Osteocyte (in vitro differentiated cells): ENCODE measurements around the gene ERI3. TPM values are rescaled to one million over a fixed set of nuclear protein-coding genes. Genes with fewer than 3 reads are reported as not detected.
"Not testable (repeated sequence)": the region's sequence is repeated elsewhere in the genome, so short reads cannot be mapped to it uniquely, and the experiment has no call there.

Experiments
- DNase-seq: peaks from one replicate; pipeline ENCODE4 v3.0.0; 2021; ENCODE audit warnings: mixed read lengths; ENCODE audit not compliant: unreplicated experiment; ENCODE audit errors: extremely low spot score
- H3K27ac Mint-ChIP-seq: one replicate; pipeline ENCODE4 v1.8.0; 2021; ENCODE audit warnings: mild to moderate bottlenecking, mixed read lengths; ENCODE audit not compliant: unreplicated experiment
- H3K27me3 Mint-ChIP-seq: one replicate; pipeline ENCODE4 v1.8.0; 2021; ENCODE audit warnings: mixed read lengths; ENCODE audit not compliant: unreplicated experiment
- H3K36me3 Mint-ChIP-seq: one replicate; pipeline ENCODE4 v1.8.0; 2021; ENCODE audit warnings: mixed read lengths; ENCODE audit not compliant: unreplicated experiment
- H3K4me1 Mint-ChIP-seq: one replicate; pipeline ENCODE4 v1.8.0; 2021; ENCODE audit warnings: mixed read lengths; ENCODE audit not compliant: unreplicated experiment
- H3K4me3 Mint-ChIP-seq: one replicate; pipeline ENCODE4 v1.8.0; 2021; ENCODE audit warnings: mild to moderate bottlenecking, moderate library complexity, mixed read lengths; ENCODE audit not compliant: unreplicated experiment
- H3K9me3 Mint-ChIP-seq: one replicate; pipeline ENCODE4 v1.8.0; 2021; ENCODE audit warnings: mixed read lengths; ENCODE audit not compliant: unreplicated experiment
- total RNA-seq: library from RNA; stranded (reverse); gene quantifications from 2 replicates; pipeline ENCODE4 v1.2.1, GENCODE V29; 2021
- TF ChIP-seq, protein P1 (sequence below): fragments of 200-600 bp; sonication (generic); IDR thresholded peaks from 2 replicates; pipeline ENCODE4 v1.5.0; 2021; ENCODE audit warnings: antibody characterized with exemption, mild to moderate bottlenecking, moderate library complexity

ERI3 gene
- total RNA-seq, 1 donor from 2014 or later = 58.6 TPM

DNA sequence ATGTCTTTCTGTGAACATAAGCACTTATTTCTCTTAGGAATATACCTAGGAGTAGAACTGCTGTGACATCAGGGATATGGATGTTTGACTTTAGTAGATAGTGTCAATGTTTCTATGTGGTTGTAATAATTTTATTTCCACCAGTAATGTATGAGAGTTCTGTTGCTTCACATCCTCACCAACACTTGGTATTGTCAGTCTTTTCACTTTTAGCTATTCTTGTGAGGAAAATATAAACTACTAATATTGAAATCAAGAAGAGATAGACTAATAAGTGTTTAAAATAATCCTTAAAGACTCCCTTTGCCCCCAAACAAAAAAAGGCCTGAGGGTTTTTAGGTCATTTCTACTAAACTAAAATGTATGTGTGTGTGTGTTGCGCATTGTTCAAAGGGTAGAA is 144.5 kb downstream of the ERI3 start:
- no peak overlapping the region for H3K4me3 Mint-ChIP-seq
- H3K27ac Mint-ChIP-seq = no peak overlapping the region
- TF ChIP-seq, protein P1, sequence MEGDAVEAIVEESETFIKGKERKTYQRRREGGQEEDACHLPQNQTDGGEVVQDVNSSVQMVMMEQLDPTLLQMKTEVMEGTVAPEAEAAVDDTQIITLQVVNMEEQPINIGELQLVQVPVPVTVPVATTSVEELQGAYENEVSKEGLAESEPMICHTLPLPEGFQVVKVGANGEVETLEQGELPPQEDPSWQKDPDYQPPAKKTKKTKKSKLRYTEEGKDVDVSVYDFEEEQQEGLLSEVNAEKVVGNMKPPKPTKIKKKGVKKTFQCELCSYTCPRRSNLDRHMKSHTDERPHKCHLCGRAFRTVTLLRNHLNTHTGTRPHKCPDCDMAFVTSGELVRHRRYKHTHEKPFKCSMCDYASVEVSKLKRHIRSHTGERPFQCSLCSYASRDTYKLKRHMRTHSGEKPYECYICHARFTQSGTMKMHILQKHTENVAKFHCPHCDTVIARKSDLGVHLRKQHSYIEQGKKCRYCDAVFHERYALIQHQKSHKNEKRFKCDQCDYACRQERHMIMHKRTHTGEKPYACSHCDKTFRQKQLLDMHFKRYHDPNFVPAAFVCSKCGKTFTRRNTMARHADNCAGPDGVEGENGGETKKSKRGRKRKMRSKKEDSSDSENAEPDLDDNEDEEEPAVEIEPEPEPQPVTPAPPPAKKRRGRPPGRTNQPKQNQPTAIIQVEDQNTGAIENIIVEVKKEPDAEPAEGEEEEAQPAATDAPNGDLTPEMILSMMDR = no peak
- no peak for DNase-seq
- H3K36me3 Mint-ChIP-seq = peaks cover 5% of the 10 kb centered on the region
- H3K9me3 Mint-ChIP-seq = no peaks in the 10 kb centered on the region
- peaks cover 18% of the 10 kb centered on the region for H3K4me1 Mint-ChIP-seq
- H3K27me3 Mint-ChIP-seq = peaks cover 7% of the 10 kb centered on the region

DNA sequence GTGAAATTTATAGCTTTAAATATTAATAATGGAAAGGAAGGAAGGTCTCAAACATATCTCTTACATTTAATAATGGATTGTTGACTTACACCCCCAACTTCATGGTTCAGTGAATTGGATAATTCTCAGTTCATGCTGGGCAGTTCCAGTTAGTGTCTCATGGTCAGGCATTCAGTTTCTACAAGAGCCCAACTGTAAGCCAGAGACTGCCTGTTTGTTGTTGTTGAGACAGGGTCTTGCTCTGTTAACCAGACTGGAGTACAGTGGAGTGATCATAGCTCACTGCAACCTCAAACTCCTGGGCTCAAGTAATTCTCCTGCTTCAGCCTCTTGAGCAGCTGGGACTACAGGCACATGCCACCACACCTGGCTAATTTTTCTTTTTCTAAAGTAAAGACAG is 146.8 kb downstream of the ERI3 start:
- TF ChIP-seq, protein P1 = no peak

DNA sequence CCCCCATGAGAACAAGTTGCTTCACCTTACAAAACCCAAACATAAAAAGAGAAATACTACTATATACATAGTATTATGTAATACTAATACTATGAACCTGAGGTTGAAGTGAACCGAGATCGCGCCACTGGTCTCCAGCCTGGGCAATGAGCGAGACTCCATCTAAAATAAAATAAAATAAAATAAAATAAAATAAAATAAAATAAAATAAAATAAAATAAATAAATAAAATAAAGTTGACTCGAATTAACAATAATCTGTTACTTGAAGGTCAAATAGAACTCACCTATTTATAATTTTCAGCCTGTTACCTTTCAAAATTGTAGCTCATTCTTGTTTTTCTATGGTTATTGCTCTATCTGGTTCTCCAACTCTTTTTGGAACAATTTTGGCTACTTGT is 148.5 kb downstream of the ERI3 start:
- not testable (repeated sequence) for H3K4me3 Mint-ChIP-seq, H3K9me3 Mint-ChIP-seq, H3K27ac Mint-ChIP-seq, DNase-seq, H3K36me3 Mint-ChIP-seq, H3K4me1 Mint-ChIP-seq
- peaks cover 18% of the 10 kb centered on the region for H3K27me3 Mint-ChIP-seq

More for the DNA sequence above, 146.8 kb downstream of the ERI3 start:
- Mint-ChIP-seq H3K27ac (no peak overlapping the region), H3K4me1 (peaks cover 1% of the 10 kb centered on the region), H3K4me3 (no peak overlapping the region), H3K9me3 (no peaks in the 10 kb centered on the region), H3K27me3 (peaks cover 13% of the 10 kb centered on the region), H3K36me3 (no peaks in the 10 kb centered on the region)
- no peak for DNase-seq

DNA sequence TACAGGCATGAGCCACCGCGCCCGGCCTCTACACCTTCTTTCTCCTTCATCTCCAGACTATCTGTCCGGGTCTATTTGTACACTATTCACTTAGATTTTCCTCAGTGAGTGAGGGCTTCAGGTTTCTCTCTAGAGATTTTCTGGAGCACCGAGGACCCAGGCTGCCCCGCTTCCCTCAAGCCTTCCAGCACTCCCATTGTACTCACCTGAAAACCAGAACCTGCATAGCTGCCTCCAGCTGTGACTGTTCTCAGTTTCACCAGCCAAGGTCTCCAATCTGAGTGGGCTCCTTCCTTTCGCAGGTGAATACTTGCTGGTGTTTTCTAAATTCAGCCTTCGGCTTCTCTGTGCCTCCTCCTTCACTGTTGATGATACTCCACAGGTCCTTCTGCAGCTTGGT is 154.7 kb downstream of the ERI3 start:
- peak; percentile 59 for DNase-seq
- Mint-ChIP-seq H3K36me3 (no peaks in the 10 kb centered on the region), H3K4me3 (no peak overlapping the region), H3K27ac (no peak overlapping the region), H3K9me3 (no peaks in the 10 kb centered on the region), H3K4me1 (no peaks in the 10 kb centered on the region), H3K27me3 (peaks cover 27% of the 10 kb centered on the region)
- TF ChIP-seq, protein P1 = no peak

DNA sequence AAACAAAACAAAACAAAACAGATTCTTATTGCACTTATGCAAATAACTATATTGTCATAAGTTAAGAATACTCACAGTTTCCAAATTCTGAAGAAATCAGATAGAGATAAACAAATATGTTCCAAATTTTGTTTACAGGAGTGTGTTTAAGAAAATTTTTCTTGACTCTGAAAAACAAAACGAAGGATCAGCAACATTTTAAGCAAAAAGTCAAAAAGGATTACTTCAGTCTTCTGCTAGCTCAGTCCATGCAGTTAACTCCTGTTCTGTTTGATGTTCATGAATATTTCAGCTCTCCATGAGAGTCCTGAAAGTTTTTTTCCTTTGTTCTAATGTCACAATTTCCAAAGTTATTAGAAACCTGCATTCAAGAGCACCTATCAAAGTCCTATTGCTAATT is 180.4 kb downstream of the ERI3 start:
- no peak overlapping the region for H3K4me3 Mint-ChIP-seq
- no peak overlapping the region for H3K27ac Mint-ChIP-seq
- H3K27me3 Mint-ChIP-seq = peaks cover 11% of the 10 kb centered on the region
- no peak for DNase-seq
- TF ChIP-seq, protein P1 = no peak
- no peaks in the 10 kb centered on the region for H3K36me3 Mint-ChIP-seq
- no peaks in the 10 kb centered on the region for H3K9me3 Mint-ChIP-seq
- no peaks in the 10 kb centered on the region for H3K4me1 Mint-ChIP-seq

Other genes starting within 250 kb of the ERI3 start
- not detected in 2 replicates for gene KLF17, start 236.4 kb downstream of the ERI3 start, total RNA-seq
- not detected in 2 replicates for gene KLF18, start 213.6 kb downstream of the ERI3 start, total RNA-seq
- 42.3 and 46.4 TPM in 2 replicates for gene DMAP1, start 141.8 kb downstream of the ERI3 start, total RNA-seq
- gene RNF220, start 50.0 kb upstream of the ERI3 start, total RNA-seq = 73.0 and 84.4 TPM in 2 replicates